Activated CD4-positive, alpha-beta T cell treated with anti-CD3 and anti-CD28 coated beads, Interleukin-2, amount 10 ng/mL, durations not matched to agents 24 days and 14 days (primary cell): ENCODE measurements around the gene SLC39A11. TPM values are rescaled to one million over a fixed set of nuclear protein-coding genes. Genes with fewer than 3 reads are reported as not detected.
A peak's percentile ranks its signal among the peaks of the same experiment; 100 is the strongest.
"Not testable (repeated sequence)": the region's sequence is repeated elsewhere in the genome, so short reads cannot be mapped to it uniquely, and the experiment has no call there.

Experiments used
- DNase-seq: peaks from one replicate; pipeline ENCODE4 v3.0.0; 2022
- H3K27ac Mint-ChIP-seq: one replicate; pipeline ENCODE4 v1.8.0; 2022; ENCODE audit warnings: mild to moderate bottlenecking, mixed read lengths
- H3K27me3 Mint-ChIP-seq: one replicate; pipeline ENCODE4 v1.8.0; 2022; ENCODE audit warnings: mixed read lengths
- H3K36me3 Mint-ChIP-seq: one replicate; pipeline ENCODE4 v1.8.0; 2022; ENCODE audit warnings: low read depth, mild to moderate bottlenecking, mixed read lengths
- H3K4me1 Mint-ChIP-seq: one replicate; pipeline ENCODE4 v1.8.0; 2021; ENCODE audit warnings: mixed read lengths
- H3K4me3 Mint-ChIP-seq: one replicate; pipeline ENCODE4 v1.8.0; 2022; ENCODE audit warnings: mild to moderate bottlenecking, moderate library complexity, mixed read lengths
- H3K9me3 Mint-ChIP-seq: one replicate; pipeline ENCODE4 v1.8.0; 2021; ENCODE audit warnings: mixed read lengths
- intact Hi-C: fragments of 100-400 bp; cut with micrococcal nuclease; formaldehyde crosslinking; loops from one replicate; pipeline ENCODE4 v1.15.1; 2023
- total RNA-seq: library from RNA; stranded (reverse); gene quantifications from 2 replicates; pipeline ENCODE4 v1.2.3, GENCODE V29; 2022

Gene SLC39A11
- total RNA-seq, 1 donor from 2014 or later = 24.6 TPM

GRCh38 chr17:73074566-73074965, 17.9 kb downstream of the SLC39A11 start:
- intact Hi-C loops = no loop called here
- no peaks in the 10 kb centered on the region for H3K27me3 Mint-ChIP-seq
- H3K9me3 Mint-ChIP-seq = no peaks in the 10 kb centered on the region
- H3K4me1 Mint-ChIP-seq = no peaks in the 10 kb centered on the region
- peaks cover 16% of the 10 kb centered on the region for H3K36me3 Mint-ChIP-seq
- H3K4me3 Mint-ChIP-seq = no peak overlapping the region
- DNase-seq = no peak
- no peak overlapping the region for H3K27ac Mint-ChIP-seq

GRCh38 chr17:73072219-73072962, 20.1 kb downstream of the SLC39A11 start:
- Mint-ChIP-seq H3K36me3 (peaks cover 10% of the 10 kb centered on the region), H3K27me3 (no peaks in the 10 kb centered on the region), H3K27ac (peak overlapping the region; percentile 41), H3K9me3 (no peaks in the 10 kb centered on the region), H3K4me3 (no peak overlapping the region), H3K4me1 (no peaks in the 10 kb centered on the region)
- no peak for DNase-seq
- intact Hi-C loops = no loop called here

GRCh38 chr17:73071066-73071999, 21.2 kb downstream of the SLC39A11 start:
- no peaks in the 10 kb centered on the region for H3K27me3 Mint-ChIP-seq
- DNase-seq = no peak
- H3K4me3 Mint-ChIP-seq = no peak overlapping the region
- peaks cover 14% of the 10 kb centered on the region for H3K36me3 Mint-ChIP-seq
- no peak overlapping the region for H3K27ac Mint-ChIP-seq
- no peaks in the 10 kb centered on the region for H3K9me3 Mint-ChIP-seq
- intact Hi-C loops = no loop called here
- no peaks in the 10 kb centered on the region for H3K4me1 Mint-ChIP-seq

GRCh38 chr17:73069841-73070240, 22.6 kb downstream of the SLC39A11 start:
- Mint-ChIP-seq H3K27me3 (no peaks in the 10 kb centered on the region), H3K4me3 (no peak overlapping the region), H3K9me3 (no peaks in the 10 kb centered on the region), H3K27ac (no peak overlapping the region), H3K36me3 (peaks cover 15% of the 10 kb centered on the region), H3K4me1 (no peaks in the 10 kb centered on the region)
- DNase-seq = no peak
- intact Hi-C loops = no loop called here

GRCh38 chr17:73069164-73069770, 23.2 kb downstream of the SLC39A11 start:
- H3K4me1 Mint-ChIP-seq = no peaks in the 10 kb centered on the region
- no peaks in the 10 kb centered on the region for H3K27me3 Mint-ChIP-seq
- H3K9me3 Mint-ChIP-seq = no peaks in the 10 kb centered on the region
- H3K4me3 Mint-ChIP-seq = no peak overlapping the region
- H3K36me3 Mint-ChIP-seq = peaks cover 15% of the 10 kb centered on the region
- no peak overlapping the region for H3K27ac Mint-ChIP-seq
- DNase-seq = no peak
- intact Hi-C loops = no loop called here

- H3K9me3 Mint-ChIP-seq = no peaks in the 10 kb centered on the region
- H3K27ac Mint-ChIP-seq = no peak overlapping the region
- intact Hi-C loops = no loop called here
Observed at GRCh38 chr17:73068322-73069153, 23.9 kb downstream of the SLC39A11 start.

GRCh38 chr17:73067699-73068098, 24.8 kb downstream of the SLC39A11 start:
- DNase-seq, H3K27ac Mint-ChIP-seq, H3K27me3 Mint-ChIP-seq, H3K4me1 Mint-ChIP-seq, intact Hi-C loops, H3K4me3 Mint-ChIP-seq, H3K9me3 Mint-ChIP-seq: not testable (repeated sequence)
- peaks cover 15% of the 10 kb centered on the region for H3K36me3 Mint-ChIP-seq

More at GRCh38 chr17:73068322-73069153, 23.9 kb downstream of the SLC39A11 start:
- Mint-ChIP-seq H3K4me3 (no peak overlapping the region), H3K4me1 (no peaks in the 10 kb centered on the region), H3K36me3 (peaks cover 15% of the 10 kb centered on the region), H3K27me3 (no peaks in the 10 kb centered on the region)
- DNase-seq = no peak

GRCh38 chr17:73067075-73067474, 25.4 kb downstream of the SLC39A11 start:
- no peaks in the 10 kb centered on the region for H3K9me3 Mint-ChIP-seq
- H3K27me3 Mint-ChIP-seq = no peaks in the 10 kb centered on the region
- H3K4me1 Mint-ChIP-seq = no peaks in the 10 kb centered on the region
- H3K4me3 Mint-ChIP-seq = no peak overlapping the region
- no peak for DNase-seq
- H3K27ac Mint-ChIP-seq = no peak overlapping the region
- intact Hi-C loops = no loop called here
- peaks cover 13% of the 10 kb centered on the region for H3K36me3 Mint-ChIP-seq

- no peaks in the 10 kb centered on the region for H3K27me3 Mint-ChIP-seq
- DNase-seq = no peak
- H3K4me3 Mint-ChIP-seq = no peak overlapping the region
- H3K27ac Mint-ChIP-seq = no peak overlapping the region
- peaks cover 7% of the 10 kb centered on the region for H3K36me3 Mint-ChIP-seq
- no peaks in the 10 kb centered on the region for H3K4me1 Mint-ChIP-seq
- no peaks in the 10 kb centered on the region for H3K9me3 Mint-ChIP-seq
- intact Hi-C loops = no loop called here
Observed at GRCh38 chr17:73066148-73066884, 26.2 kb downstream of the SLC39A11 start.

- intact Hi-C loops = no loop called here
- no peaks in the 10 kb centered on the region for H3K4me1 Mint-ChIP-seq
- no peak overlapping the region for H3K4me3 Mint-ChIP-seq
- H3K36me3 Mint-ChIP-seq = peaks cover 7% of the 10 kb centered on the region
- H3K9me3 Mint-ChIP-seq = no peaks in the 10 kb centered on the region
- DNase-seq = no peak
- H3K27me3 Mint-ChIP-seq = no peaks in the 10 kb centered on the region
- no peak overlapping the region for H3K27ac Mint-ChIP-seq
Observed at GRCh38 chr17:73065376-73065775, 27.1 kb downstream of the SLC39A11 start.

GRCh38 chr17:73064084-73064938, 28.2 kb downstream of the SLC39A11 start:
- Mint-ChIP-seq H3K27me3 (no peaks in the 10 kb centered on the region), H3K4me1 (peaks cover 2% of the 10 kb centered on the region), H3K9me3 (no peaks in the 10 kb centered on the region), H3K27ac (no peak overlapping the region), H3K36me3 (peaks cover 7% of the 10 kb centered on the region), H3K4me3 (no peak overlapping the region)
- DNase-seq = no peak
- intact Hi-C loops = no loop called here

- H3K36me3 Mint-ChIP-seq = peaks cover 7% of the 10 kb centered on the region
- H3K9me3 Mint-ChIP-seq = no peaks in the 10 kb centered on the region
- intact Hi-C loops = no loop called here
- DNase-seq = no peak
- no peaks in the 10 kb centered on the region for H3K27me3 Mint-ChIP-seq
- H3K4me3 Mint-ChIP-seq = no peak overlapping the region
- H3K27ac Mint-ChIP-seq = no peak overlapping the region
- peaks cover 2% of the 10 kb centered on the region for H3K4me1 Mint-ChIP-seq
Observed at GRCh38 chr17:73062726-73063125, 29.8 kb downstream of the SLC39A11 start.
